Activated CD8-positive, alpha-beta memory T cell treated with anti-CD3 and anti-CD28 coated beads, Interleukin-2, amount 50 U/mL, for 4 hours (primary cell): ENCODE data around the gene S100A13.

Experiments
- DNase-seq: peaks from one replicate; pipeline ENCODE4 v3.0.0-alpha.2; 2020

Gene S100A13

DNA sequence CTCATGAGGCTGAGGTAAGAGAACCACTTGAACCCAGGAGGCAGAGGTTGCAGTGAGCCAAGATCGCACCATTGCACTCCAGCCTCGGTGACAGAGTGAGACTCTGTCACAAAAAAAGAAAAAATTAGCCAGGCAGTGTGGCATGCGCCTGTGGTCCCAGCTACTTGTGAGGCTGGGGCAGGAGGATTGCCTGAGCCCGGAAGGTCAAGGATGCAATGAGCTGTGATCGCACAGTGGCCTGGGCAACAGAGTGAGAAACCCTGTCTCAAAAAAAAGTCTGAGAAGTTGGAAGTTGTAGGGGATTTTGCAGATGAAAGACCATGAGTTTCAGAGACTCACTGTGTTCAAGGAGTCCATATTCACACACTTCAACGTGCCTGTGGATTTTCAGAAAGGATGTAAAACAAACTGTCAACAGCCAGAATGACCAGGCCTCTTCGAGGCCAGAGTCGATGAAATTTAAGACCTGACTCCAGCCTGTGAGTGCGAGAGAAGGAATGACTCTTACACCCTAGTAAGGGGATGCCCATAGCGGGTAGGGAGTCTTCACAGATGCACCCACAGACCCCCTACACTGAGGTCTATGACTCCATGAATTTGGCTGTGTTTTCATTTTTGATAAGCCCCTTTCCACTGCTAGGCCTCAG lies 2.2 kb downstream of the S100A13 start:
- no peak for DNase-seq

DNA sequence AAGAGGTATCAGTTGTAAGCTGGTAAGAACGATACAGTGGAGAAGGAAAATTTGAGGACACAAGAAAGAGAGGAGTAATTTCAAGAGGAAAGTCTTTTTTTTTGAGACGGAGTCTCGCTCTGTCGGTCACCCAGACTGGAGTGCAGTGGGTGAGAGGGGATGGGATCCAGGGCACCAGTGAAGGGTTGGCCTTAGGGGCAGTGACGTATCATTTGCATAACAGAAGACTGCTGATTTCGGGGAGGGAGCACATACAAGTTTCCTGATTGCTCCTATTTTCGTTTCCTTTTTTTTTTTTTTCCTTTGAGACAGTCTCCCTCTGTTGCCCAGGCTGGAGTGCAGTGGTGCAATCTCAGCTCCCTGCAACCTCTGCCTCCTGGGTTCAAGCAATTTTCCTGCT lies 4.2 kb downstream of the S100A13 start:
- DNase-seq, result no peak

- DNase-seq, result no peak
These were observed 8.1 kb downstream of the S100A13 start for GRCh38 chr1:153619171-153619570.

- DNase-seq, result peak; percentile 73
These were observed 9.6 kb downstream of the S100A13 start for GRCh38 chr1:153617663-153618062.

GRCh38 chr1:153616917-153617311 lies 10.4 kb downstream of the S100A13 start:
- DNase-seq, result no peak

- no peak for DNase-seq
These were observed 11.0 kb downstream of the S100A13 start, which contains the start of gene S100A14 for GRCh38 chr1:153616144-153616916. Gene S100A14, minus strand, starts transcription at chr1:153616325. Its CDS starts 467 bp downstream, at chr1:153615858.

- no peak for DNase-seq
These were observed 11.9 kb downstream of the S100A13 start for GRCh38 chr1:153615406-153615805.

GRCh38 chr1:153614906-153615305 lies 12.4 kb downstream of the S100A13 start:
- no peak for DNase-seq

DNA sequence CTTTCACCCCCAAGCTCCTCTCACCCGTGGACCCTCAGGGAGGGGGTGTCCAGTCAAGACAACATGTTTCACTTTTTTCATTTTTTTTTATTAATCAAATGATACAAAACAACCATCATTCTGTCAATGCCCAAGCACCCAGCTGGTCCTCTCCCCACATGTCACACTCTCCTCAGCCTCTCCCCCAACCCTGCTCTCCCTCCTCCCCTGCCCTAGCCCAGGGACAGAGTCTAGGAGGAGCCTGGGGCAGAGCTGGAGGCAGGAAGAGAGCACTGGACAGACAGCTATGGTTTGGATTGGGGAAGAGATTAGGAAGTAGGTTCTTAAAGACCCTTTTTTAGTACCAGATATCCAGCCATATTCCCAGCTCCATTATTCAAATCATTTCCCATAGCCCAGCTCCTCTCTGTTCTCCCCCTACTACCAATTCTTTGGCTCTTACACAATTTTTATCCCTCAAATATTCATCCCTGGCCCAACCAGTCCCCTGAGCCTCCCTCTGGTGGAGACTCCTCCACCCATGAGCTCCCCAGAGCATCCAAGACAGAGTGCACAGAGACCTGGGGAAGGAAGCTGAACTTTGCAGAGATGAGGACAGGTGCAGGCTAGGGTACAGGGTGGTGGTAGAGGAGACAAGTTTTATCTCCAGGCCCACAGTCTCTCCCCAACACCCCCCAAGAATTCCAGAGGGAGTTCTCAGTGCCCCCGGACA lies 13.0 kb downstream of the S100A13 start:
- no peak for DNase-seq

DNA sequence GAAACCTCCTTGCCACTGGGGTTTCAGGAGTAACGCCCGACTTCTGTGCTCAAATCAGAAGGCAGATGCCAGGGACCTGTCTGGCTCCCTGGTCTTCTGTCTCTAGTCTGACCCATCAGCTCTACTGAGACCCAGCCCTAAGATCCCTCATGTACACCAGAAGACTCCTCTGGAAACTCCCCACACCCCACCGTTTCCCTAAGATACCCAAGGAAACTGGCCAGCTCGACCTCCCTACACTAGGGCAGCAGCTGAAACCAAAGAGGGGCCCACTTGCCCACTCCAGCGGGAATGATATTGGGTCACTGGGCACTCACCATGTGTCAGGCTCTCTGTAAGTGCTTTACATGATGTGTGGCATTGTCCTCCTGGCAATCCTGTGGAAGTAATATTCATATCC lies 13.9 kb downstream of the S100A13 start:
- no peak for DNase-seq

- DNase-seq, result no peak
These were observed 14.5 kb downstream of the S100A13 start, which contains the start of gene S100A16 for GRCh38 chr1:153612755-153613331. Gene S100A16, minus strand, starts transcription at chr1:153613137. Its CDS starts 4,986 bp downstream, at chr1:153608151.

GRCh38 chr1:153612111-153612754 lies 15.1 kb downstream of the S100A13 start:
- no peak for DNase-seq

- DNase-seq, result no peak
These were observed 15.9 kb downstream of the S100A13 start for GRCh38 chr1:153611356-153611755.

- no peak for DNase-seq
These were observed 16.4 kb downstream of the S100A13 start for GRCh38 chr1:153610811-153611301.

GRCh38 chr1:153610334-153610733 lies 17.0 kb downstream of the S100A13 start:
- DNase-seq, result no peak

GRCh38 chr1:153609585-153609907 lies 17.8 kb downstream of the S100A13 start:
- DNase-seq, result no peak

DNA sequence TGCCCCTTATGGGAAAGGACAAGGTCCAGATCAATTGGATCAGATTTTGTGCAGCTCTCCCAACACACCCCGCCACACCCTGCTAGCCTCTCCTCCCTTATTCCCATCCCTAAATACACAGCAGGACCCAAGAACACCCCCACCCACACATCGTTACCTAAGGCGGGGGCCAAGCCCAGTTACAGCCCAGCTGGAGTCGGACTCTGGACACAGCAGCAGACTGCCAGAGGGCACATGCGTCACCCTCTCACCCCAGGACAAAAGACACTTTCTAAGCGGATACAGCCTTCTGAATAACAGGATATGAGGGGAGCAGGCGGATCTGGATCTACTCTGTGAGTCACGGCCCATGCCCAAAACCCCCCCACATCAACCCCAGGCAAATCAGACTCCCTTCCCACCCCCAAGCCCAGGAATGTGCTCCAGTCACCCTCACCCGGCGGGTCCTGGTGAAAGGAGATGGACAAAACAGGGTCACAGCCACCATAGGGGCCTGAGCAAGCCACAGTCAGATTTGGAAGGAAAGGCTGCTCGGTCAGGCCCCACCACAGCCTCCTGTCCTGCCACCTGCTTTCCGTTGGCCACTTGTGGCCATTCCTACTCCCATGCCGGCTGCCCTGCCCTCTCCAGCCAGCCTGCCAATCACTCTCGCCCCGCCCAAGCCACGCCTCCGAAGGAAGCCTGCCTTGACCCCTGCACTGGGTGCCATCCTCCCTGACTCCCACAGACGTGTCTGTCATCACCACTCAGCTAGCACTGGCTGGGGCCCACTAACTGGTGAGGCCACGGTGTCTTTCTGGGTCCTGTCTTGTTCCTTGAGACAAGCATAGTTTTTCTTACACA lies 18.3 kb downstream of the S100A13 start:
- DNase-seq, result no peak

DNA sequence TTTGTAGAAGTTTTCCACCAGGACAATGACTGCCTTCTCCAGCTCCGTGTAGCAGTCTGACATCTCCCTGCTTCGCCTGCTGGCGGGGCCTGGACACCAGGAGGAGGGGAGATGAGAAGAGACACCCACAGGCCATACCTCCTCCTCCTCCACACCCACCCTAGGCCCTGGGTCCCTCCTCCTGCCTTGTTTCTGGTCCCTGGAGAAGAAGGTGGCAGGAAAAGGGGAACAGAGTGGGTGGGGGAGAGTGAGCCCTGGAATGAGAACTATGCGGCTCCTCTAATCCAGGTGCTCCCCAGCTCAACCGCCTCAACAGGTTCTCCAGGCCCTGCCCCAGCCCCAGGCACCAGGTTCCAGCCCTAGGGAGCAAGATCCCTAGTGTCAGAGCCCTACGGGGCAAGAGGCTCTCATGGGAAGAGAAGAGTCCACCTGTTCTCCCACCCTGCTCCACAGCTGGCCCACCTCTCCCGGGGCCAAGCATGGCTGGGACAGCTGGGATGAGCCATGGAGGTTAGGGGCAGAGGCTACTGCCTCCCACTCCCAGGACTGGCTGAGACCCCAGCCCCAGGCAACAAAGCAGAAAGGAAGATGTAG lies 19.1 kb downstream of the S100A13 start:
- no peak for DNase-seq

- no peak for DNase-seq
These were observed 19.9 kb downstream of the S100A13 start for GRCh38 chr1:153607381-153607780.

- DNase-seq, result no peak
These were observed 21.1 kb downstream of the S100A13 start for GRCh38 chr1:153606194-153606593.

- DNase-seq, result no peak
These were observed 24.6 kb downstream of the S100A13 start for GRCh38 chr1:153602749-153603148.
